Measurements from ENCODE around the gene ZEB1.
"Not testable (repeated sequence)": the region's sequence is repeated elsewhere in the genome, so short reads cannot be mapped to it uniquely, and the experiment has no call there.

Gene ZEB1

GRCh38 chr10:31364238-31364637, 45.2 kb downstream of the ZEB1 start:
- not testable (repeated sequence) for H3K4me3 ChIP-seq (ENCODE audit: low read depth, low read length); H2AFZ ChIP-seq (ENCODE audit: low read length, unreplicated experiment); H3K36me3 ChIP-seq (ENCODE audit: insufficient read depth, low read length); H3K27me3 ChIP-seq (ENCODE audit: insufficient read depth, low read length); H3K27ac ChIP-seq (ENCODE audit: low read depth, low read length)
- Histone ChIP-seq H3K79me2 (ENCODE audit: control insufficient read depth, insufficient read depth, low read length, unreplicated experiment) (peaks cover 53% of the 10 kb centered on the region), H3K4me1 (ENCODE audit: control insufficient read depth, insufficient read depth, low read length, unreplicated experiment) (peaks cover 11% of the 10 kb centered on the region)

GRCh38 chr10:31366703-31367102, 47.7 kb downstream of the ZEB1 start:
- H3K36me3 ChIP-seq (ENCODE audit: insufficient read depth, low read length): no peaks in the 10 kb centered on the region
- no peak overlapping the region for H3K27ac ChIP-seq (ENCODE audit: low read depth, low read length)
- peaks cover 61% of the 10 kb centered on the region for H3K79me2 ChIP-seq (ENCODE audit: control insufficient read depth, insufficient read depth, low read length, unreplicated experiment)
- no peak overlapping the region for H2AFZ ChIP-seq (ENCODE audit: low read length, unreplicated experiment)
- H3K4me3 ChIP-seq (ENCODE audit: low read depth, low read length): no peak overlapping the region
- no peaks in the 10 kb centered on the region for H3K4me1 ChIP-seq (ENCODE audit: control insufficient read depth, insufficient read depth, low read length, unreplicated experiment)
- H3K27me3 ChIP-seq (ENCODE audit: insufficient read depth, low read length): no peaks in the 10 kb centered on the region

GRCh38 chr10:31368724-31369123, 49.7 kb downstream of the ZEB1 start:
- Histone ChIP-seq H2AFZ (ENCODE audit: low read length, unreplicated experiment) (no peak overlapping the region), H3K79me2 (ENCODE audit: control insufficient read depth, insufficient read depth, low read length, unreplicated experiment) (peaks cover 67% of the 10 kb centered on the region), H3K36me3 (ENCODE audit: insufficient read depth, low read length) (no peaks in the 10 kb centered on the region), H3K4me3 (ENCODE audit: low read depth, low read length) (no peak overlapping the region), H3K4me1 (ENCODE audit: control insufficient read depth, insufficient read depth, low read length, unreplicated experiment) (no peaks in the 10 kb centered on the region), H3K27ac (ENCODE audit: low read depth, low read length) (no peak overlapping the region), H3K27me3 (ENCODE audit: insufficient read depth, low read length) (no peaks in the 10 kb centered on the region)

GRCh38 chr10:31372439-31372838, 53.4 kb downstream of the ZEB1 start:
- Histone ChIP-seq H3K36me3 (ENCODE audit: insufficient read depth, low read length) (no peaks in the 10 kb centered on the region), H3K79me2 (ENCODE audit: control insufficient read depth, insufficient read depth, low read length, unreplicated experiment) (peaks cover 61% of the 10 kb centered on the region), H2AFZ (ENCODE audit: low read length, unreplicated experiment) (no peak overlapping the region), H3K4me3 (ENCODE audit: low read depth, low read length) (no peak overlapping the region), H3K4me1 (ENCODE audit: control insufficient read depth, insufficient read depth, low read length, unreplicated experiment) (no peaks in the 10 kb centered on the region), H3K27ac (ENCODE audit: low read depth, low read length) (no peak overlapping the region), H3K27me3 (ENCODE audit: insufficient read depth, low read length) (no peaks in the 10 kb centered on the region)

GRCh38 chr10:31374146-31374696, 55.2 kb downstream of the ZEB1 start:
- Histone ChIP-seq H3K27me3 (ENCODE audit: insufficient read depth, low read length) (no peaks in the 10 kb centered on the region), H3K36me3 (ENCODE audit: insufficient read depth, low read length) (no peaks in the 10 kb centered on the region), H3K79me2 (ENCODE audit: control insufficient read depth, insufficient read depth, low read length, unreplicated experiment) (peaks cover 56% of the 10 kb centered on the region), H2AFZ (ENCODE audit: low read length, unreplicated experiment) (no peak overlapping the region), H3K4me1 (ENCODE audit: control insufficient read depth, insufficient read depth, low read length, unreplicated experiment) (no peaks in the 10 kb centered on the region), H3K4me3 (ENCODE audit: low read depth, low read length) (no peak overlapping the region), H3K27ac (ENCODE audit: low read depth, low read length) (no peak overlapping the region)

GRCh38 chr10:31381171-31381570, 62.2 kb downstream of the ZEB1 start:
- peaks cover 37% of the 10 kb centered on the region for H3K79me2 ChIP-seq (ENCODE audit: control insufficient read depth, insufficient read depth, low read length, unreplicated experiment)
- no peaks in the 10 kb centered on the region for H3K36me3 ChIP-seq (ENCODE audit: insufficient read depth, low read length)
- no peak overlapping the region for H3K4me3 ChIP-seq (ENCODE audit: low read depth, low read length)
- peaks cover 21% of the 10 kb centered on the region for H3K4me1 ChIP-seq (ENCODE audit: control insufficient read depth, insufficient read depth, low read length, unreplicated experiment)
- H3K27me3 ChIP-seq (ENCODE audit: insufficient read depth, low read length): no peaks in the 10 kb centered on the region
- no peak overlapping the region for H3K27ac ChIP-seq (ENCODE audit: low read depth, low read length)
- no peak overlapping the region for H2AFZ ChIP-seq (ENCODE audit: low read length, unreplicated experiment)

GRCh38 chr10:31381766-31382316, 62.8 kb downstream of the ZEB1 start:
- no peak overlapping the region for H2AFZ ChIP-seq (ENCODE audit: low read length, unreplicated experiment)
- no peak overlapping the region for H3K27ac ChIP-seq (ENCODE audit: low read depth, low read length)
- H3K27me3 ChIP-seq (ENCODE audit: insufficient read depth, low read length): no peaks in the 10 kb centered on the region
- no peaks in the 10 kb centered on the region for H3K36me3 ChIP-seq (ENCODE audit: insufficient read depth, low read length)
- H3K79me2 ChIP-seq (ENCODE audit: control insufficient read depth, insufficient read depth, low read length, unreplicated experiment): peaks cover 38% of the 10 kb centered on the region
- H3K4me3 ChIP-seq (ENCODE audit: low read depth, low read length): no peak overlapping the region
- H3K4me1 ChIP-seq (ENCODE audit: control insufficient read depth, insufficient read depth, low read length, unreplicated experiment): peaks cover 21% of the 10 kb centered on the region

- Histone ChIP-seq H3K79me2 (ENCODE audit: control insufficient read depth, insufficient read depth, low read length, unreplicated experiment) (peaks cover 32% of the 10 kb centered on the region), H3K36me3 (ENCODE audit: insufficient read depth, low read length) (peaks cover 18% of the 10 kb centered on the region)
Observed at GRCh38 chr10:31383810-31384588, 65.0 kb downstream of the ZEB1 start.

GRCh38 chr10:31384589-31384949, 65.6 kb downstream of the ZEB1 start:
- Histone ChIP-seq H3K27me3 (ENCODE audit: insufficient read depth, low read length) (no peaks in the 10 kb centered on the region), H3K4me3 (ENCODE audit: low read depth, low read length) (no peak overlapping the region), H3K4me1 (ENCODE audit: control insufficient read depth, insufficient read depth, low read length, unreplicated experiment) (peaks cover 21% of the 10 kb centered on the region), H3K27ac (ENCODE audit: low read depth, low read length) (no peak overlapping the region), H3K36me3 (ENCODE audit: insufficient read depth, low read length) (peaks cover 20% of the 10 kb centered on the region), H3K79me2 (ENCODE audit: control insufficient read depth, insufficient read depth, low read length, unreplicated experiment) (peaks cover 30% of the 10 kb centered on the region), H2AFZ (ENCODE audit: low read length, unreplicated experiment) (no peak overlapping the region)

More at GRCh38 chr10:31383810-31384588, 65.0 kb downstream of the ZEB1 start:
- Histone ChIP-seq H3K4me1 (ENCODE audit: control insufficient read depth, insufficient read depth, low read length, unreplicated experiment) (peaks cover 21% of the 10 kb centered on the region), H3K27ac (ENCODE audit: low read depth, low read length) (no peak overlapping the region), H3K27me3 (ENCODE audit: insufficient read depth, low read length) (no peaks in the 10 kb centered on the region), H3K4me3 (ENCODE audit: low read depth, low read length) (no peak overlapping the region), H2AFZ (ENCODE audit: low read length, unreplicated experiment) (no peak overlapping the region)

- H3K79me2 ChIP-seq (ENCODE audit: control insufficient read depth, insufficient read depth, low read length, unreplicated experiment): peaks cover 14% of the 10 kb centered on the region
- H3K27ac ChIP-seq (ENCODE audit: low read depth, low read length): no peak overlapping the region
- H3K4me3 ChIP-seq (ENCODE audit: low read depth, low read length): no peak overlapping the region
Observed at GRCh38 chr10:31390804-31391203, 71.8 kb downstream of the ZEB1 start.

GRCh38 chr10:31393844-31394243, 74.8 kb downstream of the ZEB1 start:
- Histone ChIP-seq H3K79me2 (ENCODE audit: control insufficient read depth, insufficient read depth, low read length, unreplicated experiment) (peaks cover 21% of the 10 kb centered on the region), H3K27ac (ENCODE audit: low read depth, low read length) (no peak overlapping the region), H3K4me1 (ENCODE audit: control insufficient read depth, insufficient read depth, low read length, unreplicated experiment) (peaks cover 18% of the 10 kb centered on the region), H3K27me3 (ENCODE audit: insufficient read depth, low read length) (no peaks in the 10 kb centered on the region), H3K4me3 (ENCODE audit: low read depth, low read length) (no peak overlapping the region), H3K36me3 (ENCODE audit: insufficient read depth, low read length) (peaks cover 14% of the 10 kb centered on the region), H2AFZ (ENCODE audit: low read length, unreplicated experiment) (no peak overlapping the region)

More at GRCh38 chr10:31390804-31391203, 71.8 kb downstream of the ZEB1 start:
- Histone ChIP-seq H3K4me1 (ENCODE audit: control insufficient read depth, insufficient read depth, low read length, unreplicated experiment) (peaks cover 18% of the 10 kb centered on the region), H3K27me3 (ENCODE audit: insufficient read depth, low read length) (no peaks in the 10 kb centered on the region), H2AFZ (ENCODE audit: low read length, unreplicated experiment) (no peak overlapping the region), H3K36me3 (ENCODE audit: insufficient read depth, low read length) (peaks cover 30% of the 10 kb centered on the region)
